Keratinocyte (primary cell): Measurements from ENCODE around the gene PHLPP2.

Source experiments
- EZH2 ChIP-seq: IDR thresholded peaks from one replicate; pipeline ENCODE4 v1.6.1; 2012; ENCODE audit warnings: inconsistent platforms, mild to moderate bottlenecking, low read length, moderate library complexity
- TF ChIP-seq, protein P1 (sequence below), 3 experiments: IDR thresholded peaks in 1 of 3; conservative IDR thresholded peaks in 1 of 3; optimal IDR thresholded peaks in 1 of 3; 2 replicates in 2 of 3; 3 replicates in 1 of 3; pipeline versions ENCODE3 to v1.5.1; 2011; ENCODE audit warnings: low read length in 3 of 3, mild to moderate bottlenecking in 3 of 3, moderate library complexity in 2 of 3, control low read depth in 1 of 3, inconsistent platforms in 1 of 3; ENCODE audit not compliant: insufficient read depth in 2 of 3; ENCODE audit errors: extremely low read depth in 1 of 3

GRCh38 chr16:71676236-71676635 lies 48.3 kb downstream of the PHLPP2 start:
- TF ChIP-seq, protein P1, sequence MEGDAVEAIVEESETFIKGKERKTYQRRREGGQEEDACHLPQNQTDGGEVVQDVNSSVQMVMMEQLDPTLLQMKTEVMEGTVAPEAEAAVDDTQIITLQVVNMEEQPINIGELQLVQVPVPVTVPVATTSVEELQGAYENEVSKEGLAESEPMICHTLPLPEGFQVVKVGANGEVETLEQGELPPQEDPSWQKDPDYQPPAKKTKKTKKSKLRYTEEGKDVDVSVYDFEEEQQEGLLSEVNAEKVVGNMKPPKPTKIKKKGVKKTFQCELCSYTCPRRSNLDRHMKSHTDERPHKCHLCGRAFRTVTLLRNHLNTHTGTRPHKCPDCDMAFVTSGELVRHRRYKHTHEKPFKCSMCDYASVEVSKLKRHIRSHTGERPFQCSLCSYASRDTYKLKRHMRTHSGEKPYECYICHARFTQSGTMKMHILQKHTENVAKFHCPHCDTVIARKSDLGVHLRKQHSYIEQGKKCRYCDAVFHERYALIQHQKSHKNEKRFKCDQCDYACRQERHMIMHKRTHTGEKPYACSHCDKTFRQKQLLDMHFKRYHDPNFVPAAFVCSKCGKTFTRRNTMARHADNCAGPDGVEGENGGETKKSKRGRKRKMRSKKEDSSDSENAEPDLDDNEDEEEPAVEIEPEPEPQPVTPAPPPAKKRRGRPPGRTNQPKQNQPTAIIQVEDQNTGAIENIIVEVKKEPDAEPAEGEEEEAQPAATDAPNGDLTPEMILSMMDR (optimal IDR thresholded peaks at IDR 0.05 in 1 of 3, IDR thresholded peaks at IDR 0.05 in 1 of 3, conservative IDR thresholded peaks at IDR 0.05 in 1 of 3; ENCODE audit: extremely low read depth in 1 of 3, insufficient read depth in 2 of 3, low read length in 3 of 3), result no peak
- TF ChIP-seq EZH2, result no peak
